ENCODE measurements around the gene SAMD3. TPM values are rescaled to one million over a fixed set of nuclear protein-coding genes. Genes with fewer than 3 reads are reported as not detected.
"Not testable (repeated sequence)": the region's sequence is repeated elsewhere in the genome, so short reads cannot be mapped to it uniquely, and the experiment has no call there.

Gene SAMD3
- total RNA-seq, 1 donor, result 88.1 TPM

- not testable (repeated sequence) for H3K9me3 ChIP-seq (ENCODE audit: low read depth, low read length); H3K4me1 ChIP-seq (ENCODE audit: insufficient read depth, low read length); H3K4me3 ChIP-seq (ENCODE audit: low read length); H3K27me3 ChIP-seq (ENCODE audit: insufficient read depth, low read length)
Measured at GRCh38 chr6:130197816-130198482, 24.8 kb downstream of the SAMD3 start.

- not testable (repeated sequence) for H3K27me3 ChIP-seq (ENCODE audit: insufficient read depth, low read length); H3K4me3 ChIP-seq (ENCODE audit: low read length); H3K9me3 ChIP-seq (ENCODE audit: low read depth, low read length)
- H3K4me1 ChIP-seq (ENCODE audit: insufficient read depth, low read length), result peaks cover 17% of the 10 kb centered on the region
Measured at GRCh38 chr6:130194434-130194833, 28.3 kb downstream of the SAMD3 start.

- peaks cover 21% of the 10 kb centered on the region for H3K4me1 ChIP-seq (ENCODE audit: insufficient read depth, low read length)
- no peak overlapping the region for H3K4me3 ChIP-seq (ENCODE audit: low read length)
Measured at GRCh38 chr6:130190701-130191690, 31.8 kb downstream of the SAMD3 start.

GRCh38 chr6:130189531-130190397 is 33.0 kb downstream of the SAMD3 start:
- Histone ChIP-seq H3K27me3 (ENCODE audit: insufficient read depth, low read length) (no peaks in the 10 kb centered on the region), H3K4me3 (ENCODE audit: low read length) (no peak overlapping the region), H3K9me3 (ENCODE audit: low read depth, low read length) (no peaks in the 10 kb centered on the region), H3K4me1 (ENCODE audit: insufficient read depth, low read length) (peaks cover 21% of the 10 kb centered on the region)

More at GRCh38 chr6:130190701-130191690, 31.8 kb downstream of the SAMD3 start:
- H3K27me3 ChIP-seq (ENCODE audit: insufficient read depth, low read length), result no peaks in the 10 kb centered on the region
- no peaks in the 10 kb centered on the region for H3K9me3 ChIP-seq (ENCODE audit: low read depth, low read length)

- no peak overlapping the region for H3K4me3 ChIP-seq (ENCODE audit: low read length)
- H3K4me1 ChIP-seq (ENCODE audit: insufficient read depth, low read length), result peaks cover 32% of the 10 kb centered on the region
- no peaks in the 10 kb centered on the region for H3K27me3 ChIP-seq (ENCODE audit: insufficient read depth, low read length)
- H3K9me3 ChIP-seq (ENCODE audit: low read depth, low read length), result no peaks in the 10 kb centered on the region
Measured at GRCh38 chr6:130188207-130188899, 34.4 kb downstream of the SAMD3 start.

- Histone ChIP-seq H3K27me3 (ENCODE audit: insufficient read depth, low read length) (no peaks in the 10 kb centered on the region), H3K9me3 (ENCODE audit: low read depth, low read length) (no peaks in the 10 kb centered on the region), H3K4me1 (ENCODE audit: insufficient read depth, low read length) (peaks cover 36% of the 10 kb centered on the region), H3K4me3 (ENCODE audit: low read length) (no peak overlapping the region)
Measured at GRCh38 chr6:130187335-130188206, 35.2 kb downstream of the SAMD3 start.

GRCh38 chr6:130185658-130186057 is 37.1 kb downstream of the SAMD3 start:
- Histone ChIP-seq H3K4me3 (ENCODE audit: low read length) (no peak overlapping the region), H3K9me3 (ENCODE audit: low read depth, low read length) (no peaks in the 10 kb centered on the region), H3K4me1 (ENCODE audit: insufficient read depth, low read length) (peaks cover 21% of the 10 kb centered on the region), H3K27me3 (ENCODE audit: insufficient read depth, low read length) (no peaks in the 10 kb centered on the region)

- no peaks in the 10 kb centered on the region for H3K27me3 ChIP-seq (ENCODE audit: insufficient read depth, low read length)
- no peaks in the 10 kb centered on the region for H3K9me3 ChIP-seq (ENCODE audit: low read depth, low read length)
- H3K4me1 ChIP-seq (ENCODE audit: insufficient read depth, low read length), result peaks cover 15% of the 10 kb centered on the region
- H3K4me3 ChIP-seq (ENCODE audit: low read length), result no peak overlapping the region
Measured at GRCh38 chr6:130183271-130184222, 39.2 kb downstream of the SAMD3 start.

GRCh38 chr6:130182466-130182865 is 40.3 kb downstream of the SAMD3 start:
- Histone ChIP-seq H3K9me3 (ENCODE audit: low read depth, low read length) (no peaks in the 10 kb centered on the region), H3K27me3 (ENCODE audit: insufficient read depth, low read length) (no peaks in the 10 kb centered on the region), H3K4me3 (ENCODE audit: low read length) (no peak overlapping the region), H3K4me1 (ENCODE audit: insufficient read depth, low read length) (peaks cover 15% of the 10 kb centered on the region)

- peaks cover 7% of the 10 kb centered on the region for H3K4me1 ChIP-seq (ENCODE audit: insufficient read depth, low read length)
- no peak overlapping the region for H3K4me3 ChIP-seq (ENCODE audit: low read length)
- no peaks in the 10 kb centered on the region for H3K9me3 ChIP-seq (ENCODE audit: low read depth, low read length)
- H3K27me3 ChIP-seq (ENCODE audit: insufficient read depth, low read length), result no peaks in the 10 kb centered on the region
Measured at GRCh38 chr6:130178692-130179091, 44.1 kb downstream of the SAMD3 start.

GRCh38 chr6:130176378-130176777 is 46.4 kb downstream of the SAMD3 start:
- Histone ChIP-seq H3K9me3 (ENCODE audit: low read depth, low read length) (no peaks in the 10 kb centered on the region), H3K27me3 (ENCODE audit: insufficient read depth, low read length) (no peaks in the 10 kb centered on the region), H3K4me3 (ENCODE audit: low read length) (no peak overlapping the region), H3K4me1 (ENCODE audit: insufficient read depth, low read length) (no peaks in the 10 kb centered on the region)

- not testable (repeated sequence) for H3K27me3 ChIP-seq (ENCODE audit: insufficient read depth, low read length); H3K4me3 ChIP-seq (ENCODE audit: low read length)
Measured at GRCh38 chr6:130173377-130174004, 49.3 kb downstream of the SAMD3 start.

More at GRCh38 chr6:130173377-130174004, 49.3 kb downstream of the SAMD3 start:
- H3K4me1 ChIP-seq (ENCODE audit: insufficient read depth, low read length); H3K9me3 ChIP-seq (ENCODE audit: low read depth, low read length): not testable (repeated sequence)
